ENCODE data around the gene SPTBN2. TPM values are rescaled to one million over a fixed set of nuclear protein-coding genes. Genes with fewer than 3 reads are reported as not detected.
"Not testable (repeated sequence)": the region's sequence is repeated elsewhere in the genome, so short reads cannot be mapped to it uniquely, and the experiment has no call there.

SPTBN2 gene
- total RNA-seq, 1 donor from 2014 or later, result 67.0 TPM

- not testable (repeated sequence) for DNase-seq (ENCODE audit: low read depth, low spot score)
Observed at GRCh38 chr11:66639814-66640340, 89.1 kb downstream of the SPTBN2 start.

GRCh38 chr11:66639066-66639813, 89.8 kb downstream of the SPTBN2 start:
- no peak for DNase-seq (ENCODE audit: low read depth, low spot score)

GRCh38 chr11:66638177-66639065, 90.6 kb downstream of the SPTBN2 start, which contains the start of gene RBM4:
RBM4 (plus strand) TSS chr11:66638703; CDS start chr11:66639712, 1,009 bp downstream.
- peak; percentile 100 for DNase-seq (ENCODE audit: low read depth, low spot score)

- DNase-seq (ENCODE audit: low read depth, low spot score), result no peak
Observed at GRCh38 chr11:66637557-66638176, 91.3 kb downstream of the SPTBN2 start.

- no peak for DNase-seq (ENCODE audit: low read depth, low spot score)
Observed at GRCh38 chr11:66636411-66636810, 92.6 kb downstream of the SPTBN2 start.

Other genes with a start within 250 kb of the SPTBN2 start
- gene DPP3, start 248.8 kb downstream of the SPTBN2 start, total RNA-seq, result 65.5 and 89.1 TPM in 2 replicates
- 17.4 and 27.7 TPM in 2 replicates for gene BBS1, start 218.6 kb downstream of the SPTBN2 start, total RNA-seq
- gene ZDHHC24, start 183.2 kb downstream of the SPTBN2 start, total RNA-seq, result 17.4 and 20.2 TPM in 2 replicates
- gene ACTN3, start 182.3 kb downstream of the SPTBN2 start, total RNA-seq, result 0.07 TPM in 2 replicates
- 20.4 TPM in 2 replicates for gene CTSF, start 160.6 kb downstream of the SPTBN2 start, total RNA-seq
- gene CCDC87, start 136.2 kb downstream of the SPTBN2 start, total RNA-seq, result 0.20 and 0.21 TPM in 2 replicates
- 34.6 and 41.1 TPM in 2 replicates for gene CCS, start 136.0 kb downstream of the SPTBN2 start, total RNA-seq
- 23.2 and 43.6 TPM in 2 replicates for gene RBM14, start 112.6 kb downstream of the SPTBN2 start, total RNA-seq
- 124 and 181 TPM in 2 replicates for gene RBM4, start 90.5 kb downstream of the SPTBN2 start, total RNA-seq
- 16.9 and 25.9 TPM in 2 replicates for gene RBM4B, start 51.3 kb downstream of the SPTBN2 start, total RNA-seq
- gene RCE1, start 114.2 kb upstream of the SPTBN2 start, total RNA-seq, result 14.8 and 16.9 TPM in 2 replicates
- 20.8 and 24.1 TPM in 2 replicates for gene LRFN4, start 127.8 kb upstream of the SPTBN2 start, total RNA-seq
- 6.9 and 27.3 TPM in 2 replicates for gene PC, start 229.2 kb upstream of the SPTBN2 start, total RNA-seq
- not detected in 2 replicates for gene C11orf86, start 246.1 kb upstream of the SPTBN2 start, total RNA-seq